T-helper 1 cell treated with Interleukin-12 subunit alpha and Interleukin-12 subunit beta and Interleukin-4 antibody, amounts not matched to agents 30 μg/mL and 1 μg/mL, for 36 hours (primary cell): ENCODE data around the gene INHBA.

Source experiments
- H3K27ac Mint-ChIP-seq: one replicate; pipeline ENCODE4 v1.8.0; 2021; ENCODE audit warnings: mild to moderate bottlenecking, mixed read lengths
- H3K27me3 Mint-ChIP-seq: one replicate; pipeline ENCODE4 v1.8.0; 2021; ENCODE audit warnings: low read depth, mixed read lengths
- H3K36me3 Mint-ChIP-seq: one replicate; pipeline ENCODE4 v1.8.0; 2021; ENCODE audit warnings: low read depth, mixed read lengths
- H3K4me1 Mint-ChIP-seq: one replicate; pipeline ENCODE4 v1.8.0; 2021; ENCODE audit warnings: low read depth, mixed read lengths
- H3K4me3 Mint-ChIP-seq: one replicate; pipeline ENCODE4 v1.8.0; 2021; ENCODE audit warnings: mild to moderate bottlenecking, moderate library complexity, mixed read lengths
- H3K9me3 Mint-ChIP-seq: one replicate; pipeline ENCODE4 v1.8.0; 2021; ENCODE audit warnings: mixed read lengths

Gene INHBA

DNA sequence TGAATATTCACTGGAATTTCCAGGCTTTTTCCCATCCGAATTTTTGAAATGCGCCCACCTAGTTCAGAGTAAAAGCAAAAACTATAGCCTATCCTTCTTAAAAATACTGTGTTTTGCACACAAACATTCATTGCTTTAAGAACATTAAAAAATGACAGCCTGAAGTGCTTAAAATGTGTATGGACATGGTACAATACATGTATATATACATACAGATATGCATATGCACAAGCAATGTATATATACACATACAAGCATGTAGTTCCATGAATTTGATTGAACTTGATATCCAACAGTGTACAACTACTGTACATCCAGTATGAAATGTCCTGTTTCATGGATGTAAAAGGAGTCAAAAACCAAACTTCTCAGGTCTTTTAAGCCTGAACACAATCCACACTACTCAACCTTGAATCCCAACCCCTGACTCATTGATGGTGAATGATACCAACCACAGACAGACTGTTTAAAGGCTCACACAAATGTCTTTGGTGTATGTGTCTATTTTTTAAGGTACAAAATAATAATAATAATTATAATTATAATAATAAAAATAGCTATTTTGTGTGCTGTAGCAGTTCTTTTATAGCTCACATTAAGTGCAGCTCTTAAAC, 14.8 kb downstream of the INHBA start:
- no peaks in the 10 kb centered on the region for H3K36me3 Mint-ChIP-seq
- H3K27me3 Mint-ChIP-seq, result peaks cover 6% of the 10 kb centered on the region
- H3K9me3 Mint-ChIP-seq, result no peaks in the 10 kb centered on the region
- H3K4me1 Mint-ChIP-seq, result no peaks in the 10 kb centered on the region
- no peak overlapping the region for H3K4me3 Mint-ChIP-seq
- no peak overlapping the region for H3K27ac Mint-ChIP-seq

DNA sequence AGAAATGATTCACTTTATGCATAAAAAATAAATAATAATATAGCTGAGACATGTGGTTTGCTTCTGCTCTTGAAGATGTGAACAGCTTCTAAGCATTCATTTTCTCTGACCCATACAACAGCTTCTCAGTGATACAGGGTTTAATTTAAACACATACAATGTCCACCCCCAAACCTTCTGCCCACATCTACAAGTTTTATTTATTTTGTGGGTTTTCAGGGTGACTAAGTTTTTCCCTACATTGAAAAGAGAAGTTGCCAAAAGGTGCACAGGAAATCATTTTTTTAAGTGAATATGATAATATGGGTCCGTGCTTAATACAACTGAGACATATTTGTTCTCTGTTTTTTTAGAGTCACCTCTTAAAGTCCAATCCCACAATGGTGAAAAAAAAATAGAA, 17.2 kb downstream of the INHBA start:
- Mint-ChIP-seq H3K36me3 (no peaks in the 10 kb centered on the region), H3K27ac (no peak overlapping the region), H3K9me3 (no peaks in the 10 kb centered on the region), H3K4me1 (no peaks in the 10 kb centered on the region), H3K27me3 (no peaks in the 10 kb centered on the region), H3K4me3 (no peak overlapping the region)

DNA sequence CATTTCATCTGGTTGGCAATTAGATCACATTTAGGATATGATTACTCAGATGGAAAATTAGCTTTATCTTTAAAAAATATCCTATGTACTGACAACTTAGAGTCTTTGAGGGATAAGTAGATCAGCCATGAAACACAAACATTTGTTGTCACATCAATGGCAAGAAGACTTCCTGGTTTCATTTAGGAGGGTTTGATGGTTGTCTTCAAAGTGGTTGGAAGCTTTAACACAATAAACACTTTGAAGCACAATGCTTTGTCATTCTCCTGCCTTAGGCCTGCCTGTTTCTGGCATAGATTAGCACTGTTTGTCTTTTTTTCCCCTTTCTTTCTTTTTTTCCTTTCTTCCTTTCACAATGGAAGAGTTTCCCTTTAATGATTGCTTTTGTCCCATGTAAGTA, 20.5 kb downstream of the INHBA start:
- H3K27ac Mint-ChIP-seq, result no peak overlapping the region
- H3K4me3 Mint-ChIP-seq, result no peak overlapping the region
- no peaks in the 10 kb centered on the region for H3K36me3 Mint-ChIP-seq
- H3K9me3 Mint-ChIP-seq, result no peaks in the 10 kb centered on the region
- H3K4me1 Mint-ChIP-seq, result no peaks in the 10 kb centered on the region
- no peaks in the 10 kb centered on the region for H3K27me3 Mint-ChIP-seq

DNA sequence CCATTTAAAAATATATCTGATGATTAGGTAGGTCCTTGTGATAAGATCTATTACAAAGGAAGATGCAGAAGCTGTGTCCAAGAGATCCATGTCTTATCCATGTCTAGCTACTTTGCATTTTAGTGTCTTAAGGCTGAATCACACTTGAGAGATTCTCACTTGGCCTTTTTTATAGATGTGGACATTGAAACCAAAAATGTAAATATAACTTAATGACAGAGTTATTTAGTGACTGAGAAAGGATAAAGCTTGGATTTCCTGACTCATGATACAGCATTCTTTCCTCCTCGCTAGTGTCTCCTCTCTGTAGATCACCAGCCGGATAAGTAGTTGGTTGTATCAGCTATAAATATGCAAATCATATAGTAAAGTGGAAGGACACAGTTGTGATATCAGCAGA, 23.3 kb downstream of the INHBA start:
- Mint-ChIP-seq H3K27ac (no peak overlapping the region), H3K9me3 (no peaks in the 10 kb centered on the region), H3K4me3 (no peak overlapping the region), H3K36me3 (no peaks in the 10 kb centered on the region), H3K27me3 (no peaks in the 10 kb centered on the region), H3K4me1 (no peaks in the 10 kb centered on the region)

DNA sequence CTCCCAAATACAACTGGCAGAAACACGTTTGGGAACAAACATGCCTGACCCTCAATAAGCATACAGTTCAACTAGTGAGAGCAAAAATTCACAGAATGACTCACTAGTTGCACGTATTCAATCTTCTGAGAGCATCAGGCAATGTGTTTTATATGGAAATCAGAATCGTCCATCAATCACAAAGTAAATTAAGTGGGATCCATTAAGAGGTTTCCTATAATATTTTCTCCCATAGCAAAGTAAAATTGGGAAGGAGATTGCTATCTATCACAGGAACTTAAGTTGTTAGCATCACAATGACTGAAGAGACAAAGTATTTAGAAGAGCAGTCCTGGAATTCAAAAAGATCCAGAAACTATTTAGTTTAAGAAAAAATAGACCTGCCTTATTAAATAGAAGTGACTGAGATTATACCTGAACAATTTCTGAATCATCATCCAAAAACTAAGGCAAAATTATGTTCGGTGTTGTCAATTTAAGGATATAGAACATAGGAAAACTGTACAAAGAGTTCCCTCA, 28.3 kb downstream of the INHBA start:
- Mint-ChIP-seq H3K27ac (no peak overlapping the region), H3K9me3 (no peaks in the 10 kb centered on the region), H3K36me3 (no peaks in the 10 kb centered on the region), H3K4me1 (no peaks in the 10 kb centered on the region), H3K4me3 (no peak overlapping the region), H3K27me3 (no peaks in the 10 kb centered on the region)

DNA sequence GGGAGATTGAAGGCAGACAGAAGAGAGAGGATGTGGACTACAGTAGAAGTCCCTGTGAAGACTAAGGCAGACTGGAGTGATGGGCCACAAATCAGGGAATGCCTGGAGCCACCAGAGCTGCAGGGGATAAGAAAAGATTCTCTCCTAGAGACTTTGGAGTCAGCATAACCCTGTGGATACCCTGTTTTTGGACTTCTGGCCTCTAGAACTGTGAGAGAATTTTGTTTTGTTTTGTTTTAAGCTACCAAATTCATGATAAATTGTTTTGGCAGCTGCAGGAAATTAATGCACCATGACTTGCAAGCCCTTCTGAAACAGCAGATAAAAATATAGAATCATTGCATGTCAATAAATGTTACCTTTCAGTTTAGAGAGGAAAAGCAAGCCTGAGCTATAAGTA, 41.3 kb downstream of the INHBA start:
- no peak overlapping the region for H3K27ac Mint-ChIP-seq
- H3K36me3 Mint-ChIP-seq, result no peaks in the 10 kb centered on the region
- no peaks in the 10 kb centered on the region for H3K4me1 Mint-ChIP-seq
- H3K9me3 Mint-ChIP-seq, result no peaks in the 10 kb centered on the region
- no peak overlapping the region for H3K4me3 Mint-ChIP-seq
- no peaks in the 10 kb centered on the region for H3K27me3 Mint-ChIP-seq

DNA sequence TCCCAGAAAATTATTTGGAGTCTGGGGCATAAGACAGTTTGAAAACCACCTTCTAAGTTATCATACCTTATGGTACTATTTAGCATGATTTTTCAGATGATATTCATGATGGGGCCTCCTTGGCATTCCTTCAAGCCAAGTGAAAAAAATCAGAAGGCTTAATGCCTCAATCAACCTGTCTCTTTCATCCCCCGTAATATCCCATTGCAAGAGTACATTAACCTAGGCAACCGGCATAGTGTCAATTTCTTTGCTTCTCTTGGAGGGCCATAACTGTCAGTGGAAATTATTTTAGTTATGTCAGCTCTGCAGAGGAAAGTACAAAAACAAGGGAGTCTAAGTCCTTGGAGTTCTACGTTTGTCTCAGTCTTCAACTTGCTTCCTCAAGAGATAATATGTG, 43.4 kb downstream of the INHBA start:
- Mint-ChIP-seq H3K27ac (no peak overlapping the region), H3K9me3 (no peaks in the 10 kb centered on the region), H3K4me3 (no peak overlapping the region), H3K4me1 (no peaks in the 10 kb centered on the region), H3K36me3 (no peaks in the 10 kb centered on the region), H3K27me3 (no peaks in the 10 kb centered on the region)

DNA sequence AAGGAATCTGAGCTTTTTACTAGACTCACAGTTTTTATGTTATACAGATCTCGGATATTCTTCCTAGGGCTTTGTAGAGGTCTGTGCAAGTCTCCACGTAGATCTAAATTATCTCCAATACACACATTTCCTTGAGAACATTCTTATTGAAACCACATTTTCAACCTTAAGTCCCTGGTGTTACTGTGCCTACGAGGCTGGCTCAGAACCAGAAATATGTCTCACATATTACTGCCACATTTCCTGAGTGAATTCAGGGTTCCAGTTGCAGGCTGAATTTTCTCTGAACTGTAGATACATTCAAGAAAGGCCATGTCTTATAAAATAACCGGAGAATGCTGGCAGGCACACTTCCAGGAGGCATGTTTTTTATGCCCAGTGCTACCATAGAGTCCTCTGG, 46.5 kb downstream of the INHBA start:
- Mint-ChIP-seq H3K36me3 (no peaks in the 10 kb centered on the region), H3K4me1 (no peaks in the 10 kb centered on the region), H3K9me3 (no peaks in the 10 kb centered on the region), H3K4me3 (no peak overlapping the region), H3K27me3 (no peaks in the 10 kb centered on the region), H3K27ac (no peak overlapping the region)

DNA sequence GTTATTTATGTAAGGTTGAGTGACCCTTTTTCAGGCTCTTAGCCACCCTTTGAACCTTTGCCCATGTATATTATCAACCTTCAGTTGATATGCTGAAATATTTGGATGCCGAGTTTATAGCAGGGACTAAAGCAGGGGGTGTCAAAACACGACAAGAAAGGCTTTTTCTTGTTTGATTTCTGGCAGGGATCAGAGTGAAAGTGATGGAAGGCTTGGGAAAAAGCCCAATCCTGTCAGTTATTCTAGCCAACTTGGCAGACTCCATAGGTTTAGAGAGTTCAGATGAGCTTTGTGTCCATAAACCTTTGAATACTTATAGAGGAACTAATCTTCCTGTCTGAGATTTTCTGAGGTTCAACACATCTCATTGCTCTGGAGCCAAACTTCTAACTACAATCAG, 47.5 kb downstream of the INHBA start:
- Mint-ChIP-seq H3K36me3 (no peaks in the 10 kb centered on the region), H3K9me3 (no peaks in the 10 kb centered on the region), H3K27me3 (no peaks in the 10 kb centered on the region), H3K4me1 (no peaks in the 10 kb centered on the region), H3K27ac (no peak overlapping the region), H3K4me3 (no peak overlapping the region)

DNA sequence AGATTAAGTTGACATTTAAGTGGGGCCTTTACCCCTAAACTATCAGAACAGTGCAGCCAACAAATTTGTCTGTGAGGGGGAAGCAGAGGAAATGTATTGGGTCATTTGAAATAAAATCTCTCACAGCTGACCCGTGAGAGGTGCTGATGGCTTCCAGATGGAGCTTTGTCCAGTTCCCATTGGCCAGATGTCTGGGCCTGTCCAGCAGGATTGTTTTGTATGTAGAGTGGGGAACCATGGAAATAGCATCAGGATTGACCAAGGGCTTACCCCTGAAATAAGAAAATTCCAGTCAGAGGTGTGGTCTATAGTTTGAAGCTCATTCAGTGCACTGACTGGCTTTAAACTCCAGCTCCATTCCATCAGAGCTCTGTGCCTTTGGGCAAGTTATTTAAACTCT, 50.6 kb downstream of the INHBA start:
- no peak overlapping the region for H3K27ac Mint-ChIP-seq
- no peaks in the 10 kb centered on the region for H3K27me3 Mint-ChIP-seq
- H3K9me3 Mint-ChIP-seq, result no peaks in the 10 kb centered on the region
- H3K36me3 Mint-ChIP-seq, result no peaks in the 10 kb centered on the region
- no peak overlapping the region for H3K4me3 Mint-ChIP-seq
- H3K4me1 Mint-ChIP-seq, result no peaks in the 10 kb centered on the region

DNA sequence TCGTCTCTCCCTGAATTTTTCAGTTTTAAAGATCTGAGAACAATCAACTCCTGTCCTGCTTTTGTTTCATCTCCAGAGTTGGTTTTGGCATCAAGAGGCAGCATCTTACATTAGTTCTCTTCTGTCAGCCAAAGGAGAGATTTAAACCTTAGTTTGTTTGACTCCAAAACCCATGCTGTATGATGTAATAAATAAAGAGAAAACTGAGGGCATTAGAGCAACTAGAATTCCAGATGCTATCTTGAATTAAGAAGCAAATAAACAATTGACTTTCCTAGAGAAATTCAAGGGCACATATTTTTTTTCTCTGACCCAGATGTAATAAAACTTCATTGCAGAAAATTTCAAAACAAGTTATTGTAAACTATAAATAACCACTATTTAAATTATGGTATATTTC, 54.4 kb downstream of the INHBA start:
- H3K27me3 Mint-ChIP-seq, result no peaks in the 10 kb centered on the region
- H3K9me3 Mint-ChIP-seq, result no peaks in the 10 kb centered on the region
- no peaks in the 10 kb centered on the region for H3K36me3 Mint-ChIP-seq
- no peak overlapping the region for H3K4me3 Mint-ChIP-seq
- H3K27ac Mint-ChIP-seq, result no peak overlapping the region
- H3K4me1 Mint-ChIP-seq, result no peaks in the 10 kb centered on the region

DNA sequence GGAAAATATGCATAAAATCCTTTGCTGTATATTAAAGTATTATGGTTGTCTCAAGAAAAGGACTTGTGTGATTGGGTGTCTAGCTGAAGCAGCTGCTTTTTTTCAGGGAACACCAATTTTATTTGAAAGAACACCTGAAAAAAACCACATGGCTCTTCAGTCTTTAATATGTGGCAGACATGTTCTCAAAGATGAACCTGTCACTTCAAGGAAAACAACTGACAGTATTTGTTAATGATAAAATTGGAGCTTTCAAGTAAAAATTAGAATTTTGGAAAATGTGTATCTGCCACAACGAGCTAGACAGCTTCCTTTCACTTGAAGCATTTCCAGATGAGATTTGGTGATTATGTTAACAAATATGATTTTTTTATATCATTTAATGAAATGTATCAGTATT, 59.3 kb downstream of the INHBA start:
- Mint-ChIP-seq H3K36me3 (no peaks in the 10 kb centered on the region), H3K9me3 (no peaks in the 10 kb centered on the region), H3K4me1 (no peaks in the 10 kb centered on the region), H3K27ac (no peak overlapping the region), H3K27me3 (no peaks in the 10 kb centered on the region), H3K4me3 (no peak overlapping the region)

DNA sequence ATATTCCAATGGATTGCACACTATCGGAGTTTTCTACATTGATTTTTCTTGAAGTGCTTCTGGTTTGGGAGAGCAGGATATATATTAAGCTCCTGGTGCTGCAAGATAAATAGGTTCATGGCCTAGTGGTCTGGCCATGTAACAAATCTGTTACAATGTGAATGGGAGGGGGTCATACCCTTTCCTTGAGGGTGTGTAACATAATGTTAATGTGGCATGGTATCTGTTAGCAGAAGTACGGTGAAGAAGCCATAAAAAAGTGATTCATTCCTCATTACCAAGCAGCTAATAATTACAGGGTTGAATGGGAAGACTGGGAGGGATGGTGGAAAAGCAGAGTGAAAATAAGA, 61.2 kb downstream of the INHBA start:
- H3K27ac Mint-ChIP-seq, result no peak overlapping the region

DNA sequence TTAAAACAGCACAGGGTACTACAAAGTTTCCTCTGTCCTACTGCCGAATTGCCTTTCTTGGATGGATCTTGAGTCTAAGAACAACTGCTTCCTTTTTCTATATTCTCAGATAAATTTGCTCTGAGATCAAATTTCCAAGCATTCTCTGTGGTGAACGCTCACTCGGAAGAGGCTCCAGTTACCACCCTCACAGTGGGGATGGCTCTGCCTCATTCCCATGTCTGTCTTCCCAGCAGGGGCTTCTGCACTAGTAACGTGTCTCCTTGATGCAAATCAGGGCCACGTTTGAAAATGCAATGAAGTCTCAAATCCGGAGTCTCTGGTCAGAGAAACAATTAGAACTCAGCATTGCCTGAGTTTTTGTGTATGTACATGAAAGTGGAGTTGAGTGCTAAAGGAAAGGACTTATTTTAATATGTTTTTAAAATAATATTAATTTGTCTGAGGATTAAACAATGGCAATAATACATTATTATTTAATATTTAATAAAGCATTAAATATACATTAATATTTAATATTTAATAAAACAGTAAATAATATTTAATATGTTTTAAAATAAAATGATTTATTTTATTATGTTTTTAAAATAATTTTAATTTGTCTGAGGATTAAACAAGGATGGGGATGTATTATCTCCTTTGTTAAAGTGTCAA, 61.8 kb downstream of the INHBA start:
- Mint-ChIP-seq H3K9me3 (no peaks in the 10 kb centered on the region), H3K36me3 (no peaks in the 10 kb centered on the region), H3K27me3 (no peaks in the 10 kb centered on the region), H3K4me3 (no peak overlapping the region), H3K27ac (no peak overlapping the region), H3K4me1 (no peaks in the 10 kb centered on the region)

More for the DNA sequence above, 61.2 kb downstream of the INHBA start:
- H3K9me3 Mint-ChIP-seq, result no peaks in the 10 kb centered on the region
- H3K27me3 Mint-ChIP-seq, result no peaks in the 10 kb centered on the region
- H3K4me3 Mint-ChIP-seq, result no peak overlapping the region
- H3K36me3 Mint-ChIP-seq, result no peaks in the 10 kb centered on the region
- H3K4me1 Mint-ChIP-seq, result no peaks in the 10 kb centered on the region

DNA sequence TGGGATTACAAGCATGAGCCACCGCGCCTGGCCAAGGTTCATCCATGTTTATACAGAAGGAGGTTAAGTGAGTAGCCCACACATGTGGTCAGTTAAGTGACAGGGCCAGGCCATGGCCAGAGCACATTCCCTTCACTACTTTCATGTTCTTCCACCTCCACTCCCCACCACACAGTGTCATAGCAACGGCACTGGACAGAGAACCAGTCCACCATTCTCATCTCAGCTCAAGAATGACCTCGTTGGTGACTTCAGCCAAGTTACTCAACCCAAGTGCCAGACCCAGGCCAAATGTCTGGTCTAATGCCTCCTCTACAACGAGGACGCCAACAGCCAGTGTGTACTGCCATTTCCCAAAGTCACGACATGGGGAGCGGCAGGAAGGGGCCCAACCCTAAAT, 62.4 kb downstream of the INHBA start:
- Mint-ChIP-seq H3K9me3 (no peaks in the 10 kb centered on the region), H3K27ac (no peak overlapping the region), H3K27me3 (no peaks in the 10 kb centered on the region), H3K4me1 (no peaks in the 10 kb centered on the region), H3K4me3 (no peak overlapping the region), H3K36me3 (no peaks in the 10 kb centered on the region)

DNA sequence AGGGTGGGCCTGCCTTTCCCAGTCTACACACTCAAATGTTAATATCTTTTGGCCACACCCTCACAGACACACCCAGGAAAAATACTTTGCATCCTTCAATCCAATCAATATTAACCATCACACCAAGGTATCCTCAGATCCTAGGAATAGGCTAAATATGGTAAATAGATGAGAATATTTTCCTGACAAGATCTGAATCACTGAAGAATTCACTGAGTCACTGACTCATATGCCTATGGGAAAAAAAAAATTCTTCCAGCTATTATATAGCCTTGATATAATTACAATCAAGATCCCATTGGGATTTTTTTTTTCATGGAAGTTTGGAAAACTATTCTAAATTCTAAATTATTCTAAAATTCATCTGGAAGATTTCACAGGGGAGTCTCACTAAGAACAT, 65.8 kb downstream of the INHBA start:
- Mint-ChIP-seq H3K27ac (no peak overlapping the region), H3K4me3 (no peak overlapping the region), H3K9me3 (no peaks in the 10 kb centered on the region), H3K4me1 (no peaks in the 10 kb centered on the region), H3K36me3 (no peaks in the 10 kb centered on the region), H3K27me3 (no peaks in the 10 kb centered on the region)
